K562 (cell line): ENCODE data around the gene VHLL. TPM values are rescaled to one million over a fixed set of nuclear protein-coding genes. Genes with fewer than 3 reads are reported as not detected.

Source experiments
- CREBBP ChIP-seq: IDR thresholded peaks from one replicate; pipeline ENCODE4 v1.6.1; 2012; ENCODE audit warnings: low read depth, mild to moderate bottlenecking, control low read depth, inconsistent platforms, low read length
- CXXC5 ChIP-seq: fragments of 250-450 bp; sonication (Bioruptor Pico); IDR thresholded peaks from 2 replicates; pipeline ENCODE4 v1.8.0; 2022; ENCODE audit warnings: inconsistent platforms, mild to moderate bottlenecking, moderate library complexity
- EWSR1 ChIP-seq: fragments of 450-650 bp; IDR thresholded peaks from 2 replicates; pipeline ENCODE4 v1.6.1; 2018; ENCODE audit warnings: borderline replicate concordance, mild to moderate bottlenecking, low read depth, moderate library complexity; ENCODE audit not compliant: partially characterized antibody
- IFI16 ChIP-seq: fragments of 250-450 bp; sonication (Bioruptor Pico); IDR thresholded peaks from 2 replicates; pipeline ENCODE4 v2.1.2; 2022; ENCODE audit warnings: mild to moderate bottlenecking, inconsistent platforms
- ILF3 ChIP-seq: fragments of 450-650 bp; IDR thresholded peaks from 2 replicates; pipeline ENCODE4 v1.6.1; 2018; ENCODE audit warnings: antibody characterized with exemption, mild to moderate bottlenecking, moderate library complexity, borderline replicate concordance
- NR1H2 ChIP-seq: sonication (generic); formaldehyde crosslinking; IDR thresholded peaks from 2 replicates; pipeline ENCODE4 v1.4.0; 2020; ENCODE audit warnings: mild to moderate bottlenecking, missing genetic modification reagents
- STAT5A ChIP-seq: IDR thresholded peaks from 2 replicates; pipeline ENCODE4 v1.6.1; 2012; ENCODE audit warnings: low read length, inconsistent platforms, borderline replicate concordance
- TAF1 ChIP-seq: IDR thresholded peaks from 2 replicates; pipeline ENCODE4 v1.6.1; 2011; ENCODE audit warnings: mild to moderate bottlenecking, low read length, moderate library complexity; ENCODE audit not compliant: insufficient read depth, control insufficient read depth, severe bottlenecking; ENCODE audit errors: extremely low read depth
- ZBTB8A ChIP-seq: fragments of 450-650 bp; IDR thresholded peaks from 2 replicates; pipeline ENCODE4 v1.6.1; 2018; ENCODE audit warnings: mild to moderate bottlenecking, moderate library complexity; ENCODE audit not compliant: partially characterized antibody
- ZFX ChIP-seq: sonication (generic); formaldehyde crosslinking; IDR thresholded peaks from 2 replicates; pipeline ENCODE4 v1.8.0; 2022; ENCODE audit warnings: mild to moderate bottlenecking, missing genetic modification reagents, moderate library complexity
- ZNF133 ChIP-seq: fragments of 250-450 bp; sonication (Bioruptor Pico); IDR thresholded peaks from 2 replicates; pipeline ENCODE4 v1.4.0; 2020; ENCODE audit warnings: mild to moderate bottlenecking
- ZNF197 ChIP-seq: fragments of 200-800 bp; sonication (Bioruptor generic); IDR thresholded peaks from 2 replicates; pipeline ENCODE4 v1.6.1; 2016; ENCODE audit warnings: low read depth, missing genetic modification characterization, missing compliant biosample characterization
- ZNF274 ChIP-seq: IDR thresholded peaks from 2 replicates; pipeline ENCODE4 v1.6.1; 2011; ENCODE audit warnings: low read depth, mild to moderate bottlenecking, low read length, moderate library complexity, borderline replicate concordance
- ZNF766 ChIP-seq: fragments of 200-800 bp; sonication (Bioruptor generic); conservative IDR thresholded peaks from 2 replicates; pipeline ENCODE4 v1.6.1; 2016; ENCODE audit warnings: missing genetic modification characterization, missing compliant biosample characterization
- ZZZ3 ChIP-seq: fragments of 450-650 bp; IDR thresholded peaks from 2 replicates; pipeline ENCODE4 v1.6.1; 2016; ENCODE audit warnings: antibody characterized with exemption, mild to moderate bottlenecking, moderate library complexity
- polyA plus RNA-seq, 8 experiments: library from polyadenylated mRNA; depleted of rRNA in 4 of 8; stranded (reverse) in 5 of 8; unstranded in 3 of 8; fragments of >200 nt; fragmentation: Nextera tagmentation in 2 of 8; fragmentation: Illumina TruSeq in 1 of 8; extraction: Ambion mirVana in 2 of 8; extraction: Trizol in 1 of 8; gene quantifications; 2 replicates each; pipeline versions ENCODE4 v1.2.1 to v1.2.3, GENCODE V29; 2011 to 2014; ENCODE audit warnings: inconsistent platforms in 1 of 8, missing spikeins in 1 of 8
- total RNA-seq, 7 experiments: library from RNA; depleted of rRNA in 6 of 7; stranded (reverse); fragments of >200 nt in 6 of 7; fragmentation: Illumina TruSeq in 2 of 7; extraction: Trizol in 2 of 7; gene quantifications; 2 replicates each; pipeline versions ENCODE4 v1.2.1 to v1.2.3, GENCODE V29; 2011 to 2021; ENCODE audit warnings: low replicate concordance in 1 of 7
- TF ChIP-seq, protein P1 (sequence below), 2 experiments: fragments of 150-350 bp in 1 of 2; IDR thresholded peaks; 2 replicates each; pipeline ENCODE4 v1.6.1; 2012 to 2016; ENCODE audit warnings: low read depth in 2 of 2, low read length in 2 of 2, mild to moderate bottlenecking in 1 of 2, moderate library complexity in 1 of 2
- TF ChIP-seq, protein P2 (sequence below): IDR thresholded peaks from 2 replicates; pipeline ENCODE4 v1.6.1; 2011; ENCODE audit not compliant: insufficient read length; ENCODE audit errors: extremely low read depth
- TF ChIP-seq, protein P3 (sequence below): fragments of 250-450 bp; sonication (Bioruptor Pico); IDR thresholded peaks from 2 replicates; pipeline ENCODE4 v1.4.0; 2020

VHLL gene
- total and polyA plus RNA-seq, 9 of the 15 experiments (the other 6 are each of a cell fraction or from before 2014, with no cell fraction given), result not detected

DNA sequence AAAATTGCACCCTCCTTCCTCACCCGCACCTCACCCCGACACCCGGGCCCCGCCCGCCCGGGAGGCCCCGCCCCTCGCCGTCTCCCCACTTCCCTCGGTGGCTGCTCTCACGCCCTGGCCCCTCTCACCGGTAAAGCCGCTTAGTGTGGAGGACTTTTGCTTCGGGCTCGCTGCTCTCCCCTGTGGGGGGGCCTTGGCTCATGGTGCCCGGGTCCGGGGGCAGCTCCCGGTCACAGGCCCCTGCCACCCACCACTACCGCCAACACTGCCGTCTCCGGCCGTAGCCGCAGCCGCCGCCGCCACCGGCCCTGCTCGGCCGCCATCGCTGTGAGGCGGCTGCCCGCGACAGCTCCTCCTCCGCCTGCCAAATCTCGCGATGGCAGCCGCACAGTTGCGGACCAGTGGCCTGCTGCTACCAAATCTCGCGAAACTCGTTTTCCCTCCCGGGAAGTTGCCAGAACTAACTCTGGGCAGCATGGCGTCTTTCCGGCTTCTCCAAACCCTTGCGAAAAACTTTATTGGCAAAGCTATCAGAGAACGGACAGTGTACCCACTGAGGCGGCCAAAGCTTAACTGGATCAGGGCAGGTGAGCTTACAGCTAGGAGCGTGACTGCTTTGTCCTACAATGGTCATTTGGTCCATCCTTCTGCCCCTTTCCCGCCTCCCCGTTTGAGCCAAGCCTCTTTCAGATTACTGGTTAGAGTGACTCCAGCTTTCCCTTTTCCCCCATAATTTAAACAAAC is 16.5 kb downstream of the VHLL start, which contains the start of gene SMG5 (continued):
- TF ChIP-seq, protein P1, sequence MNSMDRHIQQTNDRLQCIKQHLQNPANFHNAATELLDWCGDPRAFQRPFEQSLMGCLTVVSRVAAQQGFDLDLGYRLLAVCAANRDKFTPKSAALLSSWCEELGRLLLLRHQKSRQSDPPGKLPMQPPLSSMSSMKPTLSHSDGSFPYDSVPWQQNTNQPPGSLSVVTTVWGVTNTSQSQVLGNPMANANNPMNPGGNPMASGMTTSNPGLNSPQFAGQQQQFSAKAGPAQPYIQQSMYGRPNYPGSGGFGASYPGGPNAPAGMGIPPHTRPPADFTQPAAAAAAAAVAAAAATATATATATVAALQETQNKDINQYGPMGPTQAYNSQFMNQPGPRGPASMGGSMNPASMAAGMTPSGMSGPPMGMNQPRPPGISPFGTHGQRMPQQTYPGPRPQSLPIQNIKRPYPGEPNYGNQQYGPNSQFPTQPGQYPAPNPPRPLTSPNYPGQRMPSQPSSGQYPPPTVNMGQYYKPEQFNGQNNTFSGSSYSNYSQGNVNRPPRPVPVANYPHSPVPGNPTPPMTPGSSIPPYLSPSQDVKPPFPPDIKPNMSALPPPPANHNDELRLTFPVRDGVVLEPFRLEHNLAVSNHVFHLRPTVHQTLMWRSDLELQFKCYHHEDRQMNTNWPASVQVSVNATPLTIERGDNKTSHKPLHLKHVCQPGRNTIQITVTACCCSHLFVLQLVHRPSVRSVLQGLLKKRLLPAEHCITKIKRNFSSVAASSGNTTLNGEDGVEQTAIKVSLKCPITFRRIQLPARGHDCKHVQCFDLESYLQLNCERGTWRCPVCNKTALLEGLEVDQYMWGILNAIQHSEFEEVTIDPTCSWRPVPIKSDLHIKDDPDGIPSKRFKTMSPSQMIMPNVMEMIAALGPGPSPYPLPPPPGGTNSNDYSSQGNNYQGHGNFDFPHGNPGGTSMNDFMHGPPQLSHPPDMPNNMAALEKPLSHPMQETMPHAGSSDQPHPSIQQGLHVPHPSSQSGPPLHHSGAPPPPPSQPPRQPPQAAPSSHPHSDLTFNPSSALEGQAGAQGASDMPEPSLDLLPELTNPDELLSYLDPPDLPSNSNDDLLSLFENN (IDR thresholded peaks at IDR 0.05; ENCODE audit: low read depth in 2 of 2, low read length in 2 of 2), result no peak; a peak in 1 of 4 replicates
- no peak for TF ChIP-seq ZNF197 (CRISPR knock-in tag)
- TF ChIP-seq TAF1, result peak; percentile 92
- TF ChIP-seq ZFX, result peak; percentile 94
- TF ChIP-seq ZBTB8A, result no peak
- no peak for TF ChIP-seq EWSR1
- no peak for TF ChIP-seq IFI16 (CRISPR knock-in tag)
- TF ChIP-seq, protein P2, sequence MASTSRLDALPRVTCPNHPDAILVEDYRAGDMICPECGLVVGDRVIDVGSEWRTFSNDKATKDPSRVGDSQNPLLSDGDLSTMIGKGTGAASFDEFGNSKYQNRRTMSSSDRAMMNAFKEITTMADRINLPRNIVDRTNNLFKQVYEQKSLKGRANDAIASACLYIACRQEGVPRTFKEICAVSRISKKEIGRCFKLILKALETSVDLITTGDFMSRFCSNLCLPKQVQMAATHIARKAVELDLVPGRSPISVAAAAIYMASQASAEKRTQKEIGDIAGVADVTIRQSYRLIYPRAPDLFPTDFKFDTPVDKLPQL, result no peak
- TF ChIP-seq NR1H2 (CRISPR knock-in tag), result no peak
- peak; percentile 77 for TF ChIP-seq CXXC5 (CRISPR knock-in tag)
- TF ChIP-seq ZNF766 (CRISPR knock-in tag), result no peak
- no peak; the same call in 1 of the 2 replicates for TF ChIP-seq ZNF274
- TF ChIP-seq ILF3, result no peak
- no peak for TF ChIP-seq CREBBP
- TF ChIP-seq ZZZ3, result peak; percentile 71; the same call in 1 of the 2 replicates
- TF ChIP-seq, protein P3, sequence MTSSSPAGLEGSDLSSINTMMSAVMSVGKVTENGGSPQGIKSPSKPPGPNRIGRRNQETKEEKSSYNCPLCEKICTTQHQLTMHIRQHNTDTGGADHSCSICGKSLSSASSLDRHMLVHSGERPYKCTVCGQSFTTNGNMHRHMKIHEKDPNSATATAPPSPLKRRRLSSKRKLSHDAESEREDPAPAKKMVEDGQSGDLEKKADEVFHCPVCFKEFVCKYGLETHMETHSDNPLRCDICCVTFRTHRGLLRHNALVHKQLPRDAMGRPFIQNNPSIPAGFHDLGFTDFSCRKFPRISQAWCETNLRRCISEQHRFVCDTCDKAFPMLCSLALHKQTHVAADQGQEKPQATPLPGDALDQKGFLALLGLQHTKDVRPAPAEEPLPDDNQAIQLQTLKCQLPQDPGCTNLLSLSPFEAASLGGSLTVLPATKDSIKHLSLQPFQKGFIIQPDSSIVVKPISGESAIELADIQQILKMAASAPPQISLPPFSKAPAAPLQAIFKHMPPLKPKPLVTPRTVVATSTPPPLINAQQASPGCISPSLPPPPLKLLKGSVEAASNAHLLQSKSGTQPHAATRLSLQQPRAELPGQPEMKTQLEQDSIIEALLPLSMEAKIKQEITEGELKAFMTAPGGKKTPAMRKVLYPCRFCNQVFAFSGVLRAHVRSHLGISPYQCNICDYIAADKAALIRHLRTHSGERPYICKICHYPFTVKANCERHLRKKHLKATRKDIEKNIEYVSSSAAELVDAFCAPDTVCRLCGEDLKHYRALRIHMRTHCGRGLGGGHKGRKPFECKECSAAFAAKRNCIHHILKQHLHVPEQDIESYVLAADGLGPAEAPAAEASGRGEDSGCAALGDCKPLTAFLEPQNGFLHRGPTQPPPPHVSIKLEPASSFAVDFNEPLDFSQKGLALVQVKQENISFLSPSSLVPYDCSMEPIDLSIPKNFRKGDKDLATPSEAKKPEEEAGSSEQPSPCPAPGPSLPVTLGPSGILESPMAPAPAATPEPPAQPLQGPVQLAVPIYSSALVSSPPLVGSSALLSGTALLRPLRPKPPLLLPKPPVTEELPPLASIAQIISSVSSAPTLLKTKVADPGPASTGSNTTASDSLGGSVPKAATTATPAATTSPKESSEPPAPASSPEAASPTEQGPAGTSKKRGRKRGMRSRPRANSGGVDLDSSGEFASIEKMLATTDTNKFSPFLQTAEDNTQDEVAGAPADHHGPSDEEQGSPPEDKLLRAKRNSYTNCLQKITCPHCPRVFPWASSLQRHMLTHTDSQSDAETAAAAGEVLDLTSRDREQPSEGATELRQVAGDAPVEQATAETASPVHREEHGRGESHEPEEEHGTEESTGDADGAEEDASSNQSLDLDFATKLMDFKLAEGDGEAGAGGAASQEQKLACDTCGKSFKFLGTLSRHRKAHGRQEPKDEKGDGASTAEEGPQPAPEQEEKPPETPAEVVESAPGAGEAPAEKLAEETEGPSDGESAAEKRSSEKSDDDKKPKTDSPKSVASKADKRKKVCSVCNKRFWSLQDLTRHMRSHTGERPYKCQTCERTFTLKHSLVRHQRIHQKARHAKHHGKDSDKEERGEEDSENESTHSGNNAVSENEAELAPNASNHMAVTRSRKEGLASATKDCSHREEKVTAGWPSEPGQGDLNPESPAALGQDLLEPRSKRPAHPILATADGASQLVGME (CRISPR knock-in tag), result no peak
- TF ChIP-seq STAT5A, result peak; percentile 20; the same call in 1 of the 2 replicates
- no peak for TF ChIP-seq ZNF133 (CRISPR knock-in tag)
